SU-DHL-6 (cell line): ENCODE results near the gene PLIN5.

Source experiments
- H2AFZ ChIP-seq: fragments of 200-600 bp; sonication (generic); 2 replicates; pipeline ENCODE4 v1.6.1; 2014; ENCODE audit warnings: low read depth, mild to moderate bottlenecking, moderate library complexity, mixed read lengths, antibody characterized with exemption, low read length; ENCODE audit not compliant: severe bottlenecking
- H3F3A ChIP-seq: fragments of 200-600 bp; shearing (Covaris generic); 2 replicates; pipeline ENCODE4 v1.6.0; 2016; ENCODE audit warnings: antibody characterized with exemption, mild to moderate bottlenecking; ENCODE audit not compliant: insufficient read depth
- H3K27ac ChIP-seq: fragments of 200-600 bp; sonication (generic); 2 replicates; pipeline ENCODE4 v1.5.1; 2016; ENCODE audit warnings: low read depth, mild to moderate bottlenecking, low read length, moderate library complexity, mixed read lengths
- H3K27me3 ChIP-seq: fragments of 200-600 bp; sonication (generic), shearing (Covaris generic); 2 replicates; pipeline ENCODE4 v1.6.0; 2014; ENCODE audit warnings: mild to moderate bottlenecking, low read length
- H3K36me3 ChIP-seq: fragments of 200-600 bp; sonication (generic); 2 replicates; pipeline ENCODE4 v1.6.1; 2014; ENCODE audit warnings: mild to moderate bottlenecking, low read length, mixed read lengths
- H3K4me2 ChIP-seq: fragments of 300-600, 200-600 bp; shearing (Covaris generic), sonication (generic); 2 replicates; pipeline ENCODE4 v1.6.0; 2014; ENCODE audit warnings: low read length, low read depth, mild to moderate bottlenecking; ENCODE audit not compliant: poor library complexity, severe bottlenecking
- H3K4me3 ChIP-seq: fragments of 200-600 bp; sonication (generic); 2 replicates; pipeline ENCODE4 v1.5.1; 2014; ENCODE audit warnings: antibody characterized with exemption, low read length, mild to moderate bottlenecking, mixed read lengths; ENCODE audit not compliant: insufficient read depth, poor library complexity, severe bottlenecking
- H3K79me2 ChIP-seq: fragments of 200-600 bp; sonication (generic); 2 replicates; pipeline ENCODE4 v1.6.1; 2014; ENCODE audit warnings: mild to moderate bottlenecking, low read length, moderate library complexity; ENCODE audit not compliant: insufficient read depth
- H3K9ac ChIP-seq: fragments of 200-600 bp; sonication (generic); 2 replicates; pipeline ENCODE4 v1.7.0; 2014; ENCODE audit warnings: mild to moderate bottlenecking, low read length
- H3K9me2 ChIP-seq: fragments of 200-600 bp; sonication (generic); replicated peaks from 2 replicates; pipeline ENCODE4 v1.6.1; 2014; ENCODE audit warnings: low read length; ENCODE audit not compliant: insufficient read depth
- H3K9me3 ChIP-seq: fragments of 200-600 bp; sonication (generic); 2 replicates; pipeline ENCODE4 v1.6.1; 2014; ENCODE audit warnings: low read length, mixed read lengths; ENCODE audit not compliant: insufficient read depth
- H4K20me1 ChIP-seq: fragments of 200-600 bp; sonication (generic); 2 replicates; pipeline ENCODE4 v1.6.1; 2014; ENCODE audit warnings: low read depth, mild to moderate bottlenecking, antibody characterized with exemption, low read length, moderate library complexity, mixed read lengths
- EZH2phosphoT487 ChIP-seq: fragments of 200-600 bp; sonication (generic), shearing (Covaris generic); conservative IDR thresholded peaks from 2 replicates; pipeline ENCODE4 v1.6.1; 2018; ENCODE audit warnings: mild to moderate bottlenecking, antibody characterized with exemption, low read length, moderate library complexity, mixed read lengths
- TF ChIP-seq, protein P1 (sequence below): fragments of 200-600 bp; sonication (generic); IDR thresholded peaks from one replicate; pipeline ENCODE4 v1.5.1; 2017; ENCODE audit warnings: antibody characterized with exemption, mild to moderate bottlenecking, low read length, moderate library complexity; ENCODE audit not compliant: insufficient read depth, poor library complexity, severe bottlenecking

PLIN5 gene

DNA sequence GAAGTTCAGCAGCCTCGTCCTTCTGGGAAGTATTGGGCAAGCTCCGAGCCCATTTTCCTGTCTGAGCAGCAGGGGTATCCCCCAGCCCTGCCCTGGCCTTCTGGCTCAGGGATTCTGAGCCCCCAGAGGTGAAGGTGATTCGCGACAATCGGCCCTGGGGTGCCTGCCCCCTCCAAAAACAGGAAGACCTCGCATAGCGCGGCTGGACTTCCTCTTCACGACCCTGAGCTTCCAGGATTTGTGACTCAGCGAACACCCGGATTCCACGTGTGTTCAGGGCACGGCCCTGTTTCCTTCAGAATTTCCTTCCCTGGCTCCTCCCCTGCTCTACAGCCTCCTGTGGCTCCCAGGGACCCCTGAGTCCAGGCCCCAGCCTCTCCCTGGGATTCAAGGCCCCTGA, 24.5 kb upstream of the PLIN5 start, which contains the start of gene SEMA6B:
Gene SEMA6B (minus strand): TSS at position 116 of the 400 bp plus-strand sequence. CDS start 1,227 bp downstream, outside the sequence.
- no peaks in the 10 kb centered on the region for H3K9me2 ChIP-seq
- H4K20me1 ChIP-seq, result no peaks in the 10 kb centered on the region
- no peaks in the 10 kb centered on the region for H3K9me3 ChIP-seq
- no peaks in the 10 kb centered on the region for H3K36me3 ChIP-seq
- no peak within 1 kb of the TSS for H3K9ac ChIP-seq
- no peaks in the 10 kb centered on the region for H3K79me2 ChIP-seq
- no peak within 1 kb of the TSS for H3K27ac ChIP-seq
- no peaks in the 10 kb centered on the region for H3K27me3 ChIP-seq
- TF ChIP-seq EZH2phosphoT487, result no peak
- no peak within 1 kb of the TSS for H2AFZ ChIP-seq
- H3F3A ChIP-seq, result no peaks in the 10 kb centered on the region
- H3K4me2 ChIP-seq, result no peak within 1 kb of the TSS
- H3K4me3 ChIP-seq, result no peak within 1 kb of the TSS

DNA sequence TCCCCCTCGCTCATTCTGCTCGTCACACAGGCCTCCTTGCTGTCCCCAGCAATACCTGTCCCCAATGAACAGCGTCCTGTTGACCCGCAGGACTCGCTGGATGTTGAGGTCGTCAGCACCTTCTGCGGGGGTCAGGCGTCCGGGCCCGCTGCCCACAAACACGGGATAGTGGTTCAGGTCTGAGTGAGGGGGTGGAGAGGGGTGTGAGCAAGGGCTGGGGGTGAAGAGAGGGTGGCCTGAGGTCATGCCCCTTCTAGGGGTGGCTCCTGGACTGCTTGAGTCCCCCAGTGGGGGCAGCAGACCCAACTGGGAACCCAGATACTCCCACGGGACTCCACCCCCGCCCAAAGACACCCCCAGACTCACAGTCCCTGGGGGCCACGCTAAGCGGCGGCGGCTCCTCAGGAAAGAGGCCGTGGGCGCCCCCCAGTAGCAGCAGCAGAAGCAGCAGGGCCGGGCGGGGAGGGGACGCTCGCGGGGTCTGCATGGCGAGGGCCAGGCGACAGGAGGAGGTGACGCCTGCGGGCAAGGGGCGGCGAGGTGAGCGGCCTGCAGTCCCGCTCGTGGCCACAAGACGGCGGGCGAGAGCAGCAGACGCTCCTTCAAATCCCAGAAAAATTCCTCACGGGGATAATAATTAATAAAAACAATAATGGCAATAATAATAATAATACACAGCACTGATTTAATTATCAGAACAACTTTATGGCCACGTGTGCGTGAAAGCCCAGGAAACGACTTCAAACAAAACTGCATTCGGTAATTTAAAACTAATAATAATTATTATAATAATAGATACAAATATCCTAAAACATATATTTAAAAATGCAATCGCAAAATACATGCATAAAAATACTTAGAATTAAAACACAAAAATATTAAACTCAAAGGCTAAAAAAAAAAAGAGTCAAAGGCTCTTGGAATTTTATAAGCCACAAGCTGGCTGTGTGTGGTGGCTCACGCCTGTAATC, 23.2 kb upstream of the PLIN5 start:
- no peak overlapping the region for H3K4me3 ChIP-seq
- no peak overlapping the region for H2AFZ ChIP-seq

DNA sequence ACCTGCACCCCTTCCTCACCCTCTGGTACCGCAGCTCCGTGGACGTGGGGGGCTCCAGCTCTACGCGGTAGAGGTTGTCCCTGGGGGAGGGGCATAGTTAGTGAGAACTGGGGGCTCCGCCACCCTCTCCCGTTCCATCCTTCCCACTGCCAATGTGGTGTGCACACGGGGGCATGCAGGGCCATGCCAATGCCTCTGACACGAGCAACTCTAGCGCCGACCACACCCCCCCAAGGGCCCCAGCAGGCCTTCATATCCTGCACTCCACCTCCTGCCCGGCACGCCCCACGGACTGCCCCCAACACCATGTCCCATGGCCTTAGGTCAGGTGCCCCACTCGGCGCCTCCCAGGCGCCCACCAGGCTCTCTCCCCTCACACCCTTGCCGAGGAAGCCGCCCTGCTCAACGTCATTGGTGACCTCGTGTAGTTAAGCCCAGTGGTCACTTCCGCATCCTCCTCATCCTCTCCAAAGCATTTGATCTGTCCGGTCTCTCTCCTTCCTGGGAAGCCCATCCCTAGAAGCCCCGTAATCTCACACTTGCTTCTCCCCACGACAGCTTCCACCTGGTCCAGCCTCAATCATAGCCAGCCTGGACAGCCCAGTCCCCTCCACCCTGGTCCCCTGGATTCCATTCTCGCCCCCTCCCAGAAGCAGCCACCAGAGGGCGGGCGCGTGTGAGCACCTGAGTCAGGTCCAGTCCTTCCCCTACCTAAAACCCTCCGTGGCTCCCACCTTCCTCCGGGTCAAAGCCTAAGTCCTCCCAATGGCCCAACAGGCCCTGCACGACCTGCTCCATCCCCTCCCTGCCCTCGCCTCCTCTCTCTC, 22.3 kb upstream of the PLIN5 start:
- Histone ChIP-seq H3K4me2 (no peak overlapping the region), H3K27ac (no peak overlapping the region)

More for the DNA sequence above, 23.2 kb upstream of the PLIN5 start:
- Histone ChIP-seq H3K27ac (no peak overlapping the region), H4K20me1 (no peaks in the 10 kb centered on the region), H3K27me3 (no peaks in the 10 kb centered on the region), H3K9me2 (no peaks in the 10 kb centered on the region), H3K79me2 (no peaks in the 10 kb centered on the region), H3K9me3 (no peaks in the 10 kb centered on the region), H3K4me2 (no peak overlapping the region), H3K36me3 (no peaks in the 10 kb centered on the region), H3K9ac (no peak overlapping the region), H3F3A (no peaks in the 10 kb centered on the region)
- TF ChIP-seq, protein P1, sequence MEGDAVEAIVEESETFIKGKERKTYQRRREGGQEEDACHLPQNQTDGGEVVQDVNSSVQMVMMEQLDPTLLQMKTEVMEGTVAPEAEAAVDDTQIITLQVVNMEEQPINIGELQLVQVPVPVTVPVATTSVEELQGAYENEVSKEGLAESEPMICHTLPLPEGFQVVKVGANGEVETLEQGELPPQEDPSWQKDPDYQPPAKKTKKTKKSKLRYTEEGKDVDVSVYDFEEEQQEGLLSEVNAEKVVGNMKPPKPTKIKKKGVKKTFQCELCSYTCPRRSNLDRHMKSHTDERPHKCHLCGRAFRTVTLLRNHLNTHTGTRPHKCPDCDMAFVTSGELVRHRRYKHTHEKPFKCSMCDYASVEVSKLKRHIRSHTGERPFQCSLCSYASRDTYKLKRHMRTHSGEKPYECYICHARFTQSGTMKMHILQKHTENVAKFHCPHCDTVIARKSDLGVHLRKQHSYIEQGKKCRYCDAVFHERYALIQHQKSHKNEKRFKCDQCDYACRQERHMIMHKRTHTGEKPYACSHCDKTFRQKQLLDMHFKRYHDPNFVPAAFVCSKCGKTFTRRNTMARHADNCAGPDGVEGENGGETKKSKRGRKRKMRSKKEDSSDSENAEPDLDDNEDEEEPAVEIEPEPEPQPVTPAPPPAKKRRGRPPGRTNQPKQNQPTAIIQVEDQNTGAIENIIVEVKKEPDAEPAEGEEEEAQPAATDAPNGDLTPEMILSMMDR, result peak; percentile 72
- TF ChIP-seq EZH2phosphoT487, result no peak

More for the DNA sequence above, 22.3 kb upstream of the PLIN5 start:
- no peaks in the 10 kb centered on the region for H4K20me1 ChIP-seq
- H3K79me2 ChIP-seq, result no peaks in the 10 kb centered on the region
- no peaks in the 10 kb centered on the region for H3K9me3 ChIP-seq
- no peaks in the 10 kb centered on the region for H3K36me3 ChIP-seq
- TF ChIP-seq, protein P1, result peak; percentile 25
- no peak for TF ChIP-seq EZH2phosphoT487
- H3K4me3 ChIP-seq, result no peak overlapping the region
- no peaks in the 10 kb centered on the region for H3F3A ChIP-seq
- H3K9me2 ChIP-seq, result no peaks in the 10 kb centered on the region
- no peak overlapping the region for H3K9ac ChIP-seq
- no peak overlapping the region for H2AFZ ChIP-seq
- no peaks in the 10 kb centered on the region for H3K27me3 ChIP-seq
